Fibroblast of lung (primary cell): Measurements from ENCODE around the gene FAM180A. TPM values are rescaled to one million over a fixed set of nuclear protein-coding genes. Genes with fewer than 3 reads are reported as not detected.
A peak's percentile ranks its signal among the peaks of the same experiment; 100 is the strongest.

Source experiments
- DNase-seq, 2 donors: peaks; one replicate each; pipeline versions ENCODE4 v3.0.0 to v3.0.0-alpha.2; 2010; ENCODE audit warnings: low read depth in 2 of 2
- H2AFZ ChIP-seq: 2 replicates; pipeline ENCODE4 v1.5.1; 2012; ENCODE audit warnings: low read length, control low read depth, inconsistent platforms
- H3K27ac ChIP-seq: 2 replicates; pipeline ENCODE4 v1.5.1; 2011; ENCODE audit warnings: low read length, control low read depth; ENCODE audit not compliant: insufficient read depth
- H3K27me3 ChIP-seq: 2 replicates; pipeline ENCODE4 v1.5.1; 2011; ENCODE audit warnings: mild to moderate bottlenecking, low read length; ENCODE audit not compliant: control insufficient read depth, insufficient read depth
- H3K36me3 ChIP-seq: 2 replicates; pipeline ENCODE4 v1.5.1; 2011; ENCODE audit warnings: low read length; ENCODE audit not compliant: control insufficient read depth, insufficient read depth
- H3K4me1 ChIP-seq: 2 replicates; pipeline ENCODE4 v1.5.1; 2011; ENCODE audit warnings: low read length; ENCODE audit not compliant: control insufficient read depth, insufficient read depth; ENCODE audit errors: extremely low read depth
- H3K4me2 ChIP-seq: 2 replicates; pipeline ENCODE4 v1.5.1; 2011; ENCODE audit warnings: low read length, control low read depth; ENCODE audit not compliant: insufficient read depth; ENCODE audit errors: extremely low read depth
- H3K4me3 ChIP-seq, 4 experiments: fragments of 200-600 bp in 1 of 4; sonication (generic) in 1 of 4; replicated peaks in 1 of 4; 2 replicates each; pipeline ENCODE4 v1.5.1; 2011 to 2016; ENCODE audit warnings: low read length in 4 of 4, low read depth in 3 of 4, mild to moderate bottlenecking in 3 of 4, control low read depth in 2 of 4, inconsistent platforms in 1 of 4, mixed read lengths in 1 of 4; ENCODE audit not compliant: insufficient read depth in 1 of 4; ENCODE audit errors: control extremely low read depth in 1 of 4
- H3K79me2 ChIP-seq: 2 replicates; pipeline ENCODE4 v1.5.1; 2012; ENCODE audit warnings: mild to moderate bottlenecking, low read length, inconsistent platforms; ENCODE audit not compliant: control insufficient read depth, insufficient read depth
- H3K9ac ChIP-seq: 2 replicates; pipeline ENCODE4 v1.5.1; 2011; ENCODE audit warnings: mild to moderate bottlenecking, low read length, control low read depth; ENCODE audit not compliant: insufficient read depth
- H3K9me3 ChIP-seq: 2 replicates; pipeline ENCODE4 v1.5.1; 2012; ENCODE audit warnings: low read depth, low read length; ENCODE audit not compliant: control insufficient read depth, insufficient read depth
- H4K20me1 ChIP-seq: 2 replicates; pipeline ENCODE4 v1.5.1; 2011; ENCODE audit warnings: low read length; ENCODE audit not compliant: control insufficient read depth, insufficient read depth; ENCODE audit errors: extremely low read depth
- EZH2 ChIP-seq: IDR thresholded peaks from 2 replicates; pipeline ENCODE4 v1.5.1; 2012; ENCODE audit warnings: low read length, control low read depth, mild to moderate bottlenecking; ENCODE audit errors: missing control alignments
- polyA plus RNA-seq, 2 donors: library from polyadenylated mRNA; depleted of rRNA in 1 of 2; stranded (reverse) in 1 of 2; unstranded in 1 of 2; fragments of >200 nt; gene quantifications; 2 replicates each; pipeline ENCODE4 v1.2.1, GENCODE V29; 2011 to 2012; ENCODE audit warnings: missing spikeins in 1 of 2
- total RNA-seq: library from RNA; depleted of rRNA; stranded (reverse); fragments of >200 nt; gene quantifications from 2 replicates; pipeline ENCODE4 v1.2.1, GENCODE V29; 2014
- TF ChIP-seq, protein P1 (sequence below), 2 donors: IDR thresholded peaks in 1 of 2; conservative IDR thresholded peaks in 1 of 2; 1 replicate in 1 of 2; 2 replicates in 1 of 2; pipeline ENCODE4 v1.5.1; 2011 to 2012; ENCODE audit warnings: low read length in 2 of 2, control low read depth in 1 of 2, inconsistent platforms in 1 of 2, low read depth in 1 of 2, mild to moderate bottlenecking in 1 of 2

FAM180A gene
- total and polyA plus RNA-seq, 2 donors (not counting 1 experiment from before 2014, with no cell fraction given), result 15.6 to 38.5 TPM

DNA sequence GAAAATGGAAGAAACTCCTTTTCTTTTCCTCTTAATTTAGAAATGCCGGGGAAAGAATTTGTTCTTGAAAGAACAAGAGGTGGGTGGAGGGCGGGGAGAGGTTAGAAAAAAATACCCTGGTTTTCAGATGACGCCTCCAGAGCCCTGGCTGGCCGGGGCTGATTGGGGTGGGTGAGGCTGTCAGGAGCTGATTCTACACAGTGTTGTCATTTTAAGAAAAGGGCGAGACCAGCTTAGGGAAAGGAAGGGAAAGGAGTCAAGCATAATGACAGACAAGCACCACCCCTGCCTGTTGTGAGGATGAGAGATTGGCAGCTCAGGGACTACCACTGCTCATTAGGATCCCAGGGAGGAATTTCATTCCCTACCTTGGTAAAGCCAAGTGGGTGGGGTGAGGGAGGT is 9.9 kb upstream of the FAM180A start:
- Histone ChIP-seq H3K79me2 (no peaks in the 10 kb centered on the region), H3K27me3 (no peaks in the 10 kb centered on the region), H3K36me3 (no peaks in the 10 kb centered on the region), H3K4me1 (peaks cover 5% of the 10 kb centered on the region), H3K9ac (no peak overlapping the region), H2AFZ (peak overlapping the region; percentile 93), H3K27ac (peak overlapping the region; percentile 62), H4K20me1 (no peaks in the 10 kb centered on the region), H3K4me2 (peak overlapping the region; percentile 55), H3K9me3 (no peaks in the 10 kb centered on the region), H3K4me3 (peak overlapping the region; percentile 8 to 39 (median 16))
- no peak for TF ChIP-seq EZH2
- TF ChIP-seq, protein P1, sequence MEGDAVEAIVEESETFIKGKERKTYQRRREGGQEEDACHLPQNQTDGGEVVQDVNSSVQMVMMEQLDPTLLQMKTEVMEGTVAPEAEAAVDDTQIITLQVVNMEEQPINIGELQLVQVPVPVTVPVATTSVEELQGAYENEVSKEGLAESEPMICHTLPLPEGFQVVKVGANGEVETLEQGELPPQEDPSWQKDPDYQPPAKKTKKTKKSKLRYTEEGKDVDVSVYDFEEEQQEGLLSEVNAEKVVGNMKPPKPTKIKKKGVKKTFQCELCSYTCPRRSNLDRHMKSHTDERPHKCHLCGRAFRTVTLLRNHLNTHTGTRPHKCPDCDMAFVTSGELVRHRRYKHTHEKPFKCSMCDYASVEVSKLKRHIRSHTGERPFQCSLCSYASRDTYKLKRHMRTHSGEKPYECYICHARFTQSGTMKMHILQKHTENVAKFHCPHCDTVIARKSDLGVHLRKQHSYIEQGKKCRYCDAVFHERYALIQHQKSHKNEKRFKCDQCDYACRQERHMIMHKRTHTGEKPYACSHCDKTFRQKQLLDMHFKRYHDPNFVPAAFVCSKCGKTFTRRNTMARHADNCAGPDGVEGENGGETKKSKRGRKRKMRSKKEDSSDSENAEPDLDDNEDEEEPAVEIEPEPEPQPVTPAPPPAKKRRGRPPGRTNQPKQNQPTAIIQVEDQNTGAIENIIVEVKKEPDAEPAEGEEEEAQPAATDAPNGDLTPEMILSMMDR (conservative IDR thresholded peaks at IDR 0.05 in 1 of 2, IDR thresholded peaks at IDR 0.05 in 1 of 2; ENCODE audit: low read depth in 1 of 2, low read length in 2 of 2), result no peak
- DNase-seq, result peak; percentile 39 to 89

DNA sequence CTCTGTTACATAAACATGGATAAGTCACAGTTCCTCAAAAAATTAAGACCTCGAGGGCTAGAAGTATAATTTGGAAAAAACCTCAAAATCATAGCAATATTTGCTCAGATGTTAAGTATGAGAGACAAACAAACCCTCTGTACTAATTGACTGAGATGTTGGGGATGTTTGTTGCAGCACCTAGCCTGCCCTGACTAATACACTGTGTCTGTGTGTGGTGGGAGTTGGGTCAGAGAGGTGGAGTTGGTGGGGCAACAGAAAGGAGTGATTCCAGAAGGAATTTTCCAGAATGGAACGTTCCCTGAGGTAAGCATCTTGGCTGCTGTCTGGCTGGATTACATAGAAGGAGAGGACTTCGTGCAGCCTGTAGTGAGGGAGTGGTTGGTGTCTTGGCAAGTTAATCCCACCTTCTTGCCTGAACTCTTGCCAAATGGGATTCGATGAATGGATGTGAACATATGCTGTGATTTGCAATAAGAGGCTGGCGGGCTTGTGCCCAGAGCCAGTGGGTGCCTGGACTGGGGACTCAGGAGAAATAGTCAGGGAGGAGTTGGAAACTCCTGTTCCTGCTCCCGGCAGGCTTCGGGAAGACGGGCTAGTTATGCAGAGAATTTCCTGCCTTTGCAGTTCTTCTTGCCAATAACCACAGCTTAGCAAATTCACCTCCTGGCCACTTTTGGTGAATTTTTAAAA is 9.3 kb upstream of the FAM180A start:
- Histone ChIP-seq H3K27me3 (no peaks in the 10 kb centered on the region), H3K4me2 (peak overlapping the region; percentile 55), H3K79me2 (no peaks in the 10 kb centered on the region), H3K4me1 (peaks cover 5% of the 10 kb centered on the region), H3K9me3 (no peaks in the 10 kb centered on the region), H4K20me1 (no peaks in the 10 kb centered on the region), H2AFZ (peak overlapping the region; percentile 41), H3K27ac (peak overlapping the region; percentile 62), H3K9ac (no peak overlapping the region), H3K4me3 (peak overlapping the region in 3 of 4 experiments; percentile 8 to 39 (median 21)), H3K36me3 (no peaks in the 10 kb centered on the region)
- TF ChIP-seq, protein P1 (conservative IDR thresholded peaks at IDR 0.05 in 1 of 2, IDR thresholded peaks at IDR 0.05 in 1 of 2; ENCODE audit: low read depth in 1 of 2, low read length in 2 of 2), result no peak
- TF ChIP-seq EZH2, result no peak
- peak; percentile 52 to 94 for DNase-seq

DNA sequence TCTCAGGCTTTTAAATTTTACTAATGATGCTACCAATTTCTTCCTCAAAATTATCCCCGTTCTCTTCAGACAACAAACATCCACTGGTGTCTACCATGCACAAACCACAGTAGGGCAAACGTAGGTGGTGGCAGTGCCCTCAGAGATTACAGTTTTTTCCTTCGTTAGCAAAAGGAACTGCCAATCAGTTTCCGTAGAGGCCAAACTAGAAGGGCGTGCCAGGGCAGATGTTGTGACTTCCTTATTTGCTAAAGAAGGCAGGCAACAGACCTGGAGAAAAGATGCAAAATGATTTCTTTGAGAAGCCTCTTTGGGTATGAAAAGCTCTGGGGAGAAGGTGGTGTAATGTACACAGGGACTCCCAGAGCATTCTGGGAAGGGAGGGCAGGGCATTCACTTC is 7.6 kb upstream of the FAM180A start:
- Histone ChIP-seq H3K36me3 (no peaks in the 10 kb centered on the region), H3K79me2 (no peaks in the 10 kb centered on the region), H3K27me3 (no peaks in the 10 kb centered on the region), H4K20me1 (no peaks in the 10 kb centered on the region), H3K9me3 (no peaks in the 10 kb centered on the region), H2AFZ (no peak overlapping the region), H3K4me3 (no peak overlapping the region), H3K9ac (no peak overlapping the region), H3K4me2 (no peak overlapping the region), H3K4me1 (peaks cover 2% of the 10 kb centered on the region), H3K27ac (no peak overlapping the region)
- TF ChIP-seq EZH2, result no peak
- TF ChIP-seq, protein P1 (conservative IDR thresholded peaks at IDR 0.05 in 1 of 2, IDR thresholded peaks at IDR 0.05 in 1 of 2; ENCODE audit: low read depth in 1 of 2, low read length in 2 of 2), result no peak
- DNase-seq, result no peak
